Liver (tissue), 3 donors: ENCODE results near the gene TBC1D5.

ENCODE experiments used
- ATF3 ChIP-seq: IDR thresholded peaks from 2 replicates; pipeline ENCODE4 v1.6.1; 2016; ENCODE audit warnings: antibody characterized with exemption
- CTCF ChIP-seq: fragments of 150-350 bp; IDR thresholded peaks from 2 replicates; pipeline ENCODE4 v1.5.1; 2017; ENCODE audit warnings: improper control_type of control experiment, low read depth, low read length; ENCODE audit not compliant: missing input control
- EGR1 ChIP-seq, 2 donors: IDR thresholded peaks; 2 replicates each; pipeline ENCODE4 v1.6.1; 2016 to 2018; ENCODE audit warnings: antibody characterized with exemption in 2 of 2, low read depth in 2 of 2
- GABPA ChIP-seq, 2 donors: IDR thresholded peaks in 1 of 2; conservative IDR thresholded peaks in 1 of 2; 2 replicates each; pipeline ENCODE4 v1.6.1; 2016; ENCODE audit warnings: antibody characterized with exemption in 2 of 2, mild to moderate bottlenecking in 1 of 2, moderate library complexity in 1 of 2
- JUND ChIP-seq, 2 donors: IDR thresholded peaks; 2 replicates each; pipeline ENCODE4 v1.6.1; 2016; ENCODE audit warnings: antibody characterized with exemption in 2 of 2
- REST ChIP-seq: IDR thresholded peaks from 2 replicates; pipeline ENCODE4 v1.6.1; 2016; ENCODE audit warnings: antibody characterized with exemption, mild to moderate bottlenecking
- RXRA ChIP-seq, 2 donors: IDR thresholded peaks; 2 replicates each; pipeline ENCODE4 v1.6.1; 2017 to 2018; ENCODE audit warnings: antibody characterized with exemption in 2 of 2, mild to moderate bottlenecking in 1 of 2
- YY1 ChIP-seq: IDR thresholded peaks from 2 replicates; pipeline ENCODE4 v1.6.1; 2016; ENCODE audit warnings: antibody characterized with exemption, mild to moderate bottlenecking
- donor health status: healthy.
- donor health status: healthy.

GRCh38 chr3:17625133-17625532, 117.3 kb downstream of the TBC1D5 start:
- TF ChIP-seq CTCF (no peak), ATF3 (no peak), GABPA (IDR thresholded peaks at IDR 0.05 in 1 of 2, conservative IDR thresholded peaks at IDR 0.05 in 1 of 2) (no peak), REST (no peak), YY1 (no peak), EGR1 (IDR thresholded peaks at IDR 0.05; ENCODE audit: low read depth in 2 of 2) (no peak), JUND (IDR thresholded peaks at IDR 0.05) (no peak), RXRA (IDR thresholded peaks at IDR 0.05) (no peak)
